GM12872 (cell line): ENCODE data around the gene CLIC1.

Source experiments
- CTCF ChIP-seq: IDR thresholded peaks from 3 replicates; pipeline ENCODE4 v1.5.1; 2011; ENCODE audit warnings: low read depth, mild to moderate bottlenecking, low read length, moderate library complexity; ENCODE audit not compliant: insufficient read depth

The CLIC1 gene

GRCh38 chr6:31775633-31776484 lies 39.5 kb upstream of the CLIC1 start:
- TF ChIP-seq CTCF = no peak

GRCh38 chr6:31775184-31775583 lies 38.9 kb upstream of the CLIC1 start:
- no peak for TF ChIP-seq CTCF

- TF ChIP-seq CTCF = no peak
These were observed 35.6 kb upstream of the CLIC1 start for GRCh38 chr6:31771992-31772358.

DNA sequence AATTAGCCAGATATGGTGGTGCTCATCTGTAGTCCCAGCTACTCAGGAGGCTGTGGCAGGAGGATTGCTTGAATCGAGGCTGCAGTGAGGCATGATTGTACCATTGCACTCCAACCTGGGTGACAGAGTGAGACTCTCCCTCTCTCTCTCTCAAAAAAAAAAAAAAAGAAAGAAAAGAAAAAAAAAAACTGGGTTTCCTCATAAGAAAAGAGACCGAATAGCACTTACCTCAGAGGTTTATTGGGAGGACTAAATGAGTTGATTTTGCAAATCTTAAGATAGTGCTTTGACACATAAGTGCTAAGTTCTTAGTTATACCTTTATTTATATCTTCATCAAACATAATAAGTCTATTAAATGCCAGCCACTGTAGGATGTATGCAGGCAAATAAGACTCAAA lies 34.5 kb upstream of the CLIC1 start:
- TF ChIP-seq CTCF = no peak

- TF ChIP-seq CTCF = peak; percentile 95
These were observed 33.5 kb upstream of the CLIC1 start for GRCh38 chr6:31769684-31770371.

DNA sequence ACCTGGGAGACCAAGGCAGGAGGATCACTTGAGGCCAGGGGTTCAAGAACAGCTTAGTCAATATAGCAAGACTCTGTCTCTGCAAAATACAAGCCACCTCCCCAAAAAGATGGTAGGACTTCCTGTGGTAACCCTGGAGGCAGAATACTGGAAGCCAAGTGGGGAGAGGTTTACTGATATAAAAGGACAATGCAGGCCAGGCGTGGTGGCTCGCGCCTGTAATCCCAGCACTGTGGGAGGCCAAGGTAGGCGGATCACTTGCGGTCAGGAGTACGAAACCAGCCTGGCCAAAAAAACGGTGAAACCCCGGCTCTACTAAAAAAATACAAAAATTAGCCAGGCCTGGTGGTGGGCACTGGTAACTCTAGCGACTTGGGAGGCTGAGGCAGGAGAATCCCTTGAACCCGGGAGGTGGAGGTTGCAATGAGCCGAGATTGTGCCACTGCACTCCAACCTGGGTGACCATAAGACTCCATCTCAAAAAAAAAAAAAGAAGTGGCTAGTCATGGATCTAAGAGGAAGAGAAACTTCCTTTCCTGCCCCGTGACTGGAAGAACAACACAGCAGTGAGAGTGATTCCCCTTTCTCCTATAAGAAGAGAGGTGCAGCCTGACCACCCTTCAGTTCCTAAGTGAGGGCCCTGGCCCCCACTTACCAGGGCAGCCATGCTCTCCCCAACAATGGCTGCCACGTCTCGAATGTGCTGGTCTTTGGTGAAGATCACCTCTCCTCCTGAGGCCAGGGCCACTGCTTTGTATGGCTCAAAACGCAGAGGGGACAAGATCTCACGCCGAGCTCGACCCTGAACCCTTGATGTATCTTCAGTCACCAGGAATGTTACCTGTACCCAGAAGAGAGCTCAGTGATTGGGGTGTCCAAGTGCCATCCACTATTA lies 32.3 kb upstream of the CLIC1 start:
- no peak for TF ChIP-seq CTCF

DNA sequence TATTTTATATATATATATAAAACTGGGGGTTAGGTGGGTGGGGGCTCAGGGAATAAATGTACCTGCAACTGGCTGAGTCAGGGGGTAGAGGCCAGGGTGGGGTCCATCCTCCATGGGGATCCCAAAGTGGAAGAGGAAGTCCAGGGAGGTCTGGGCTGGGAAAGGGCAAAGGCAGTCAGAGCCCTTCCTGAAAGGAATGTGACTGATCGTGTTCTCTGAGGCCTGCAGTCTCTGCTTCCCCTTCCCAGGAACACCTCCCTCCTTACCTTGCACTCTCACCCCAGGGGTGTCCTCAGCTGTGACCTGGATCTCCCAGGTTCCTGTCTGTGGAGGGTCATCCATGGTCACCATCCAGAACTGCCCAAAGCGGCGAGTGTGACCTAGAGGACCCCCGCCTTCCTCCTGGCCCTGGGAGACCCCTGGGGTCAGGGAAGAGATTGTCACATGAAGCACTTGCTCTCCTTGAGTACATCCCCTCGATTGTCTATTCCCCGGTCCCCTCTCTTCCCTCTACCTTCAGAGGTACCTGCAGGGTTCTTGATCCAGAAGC lies 30.8 kb upstream of the CLIC1 start:
- no peak for TF ChIP-seq CTCF
